Activated naive CD8-positive, alpha-beta T cell treated with anti-CD3 and anti-CD28 coated beads for 36 hours (primary cell): ENCODE measurements around the gene SLC34A1. TPM values are rescaled to one million over a fixed set of nuclear protein-coding genes. Genes with fewer than 3 reads are reported as not detected.

ENCODE experiments used
- DNase-seq: peaks from one replicate; pipeline ENCODE4 v3.0.0; 2021
- H3K27ac Mint-ChIP-seq: one replicate; pipeline ENCODE4 v1.8.0; 2022; ENCODE audit warnings: mild to moderate bottlenecking, moderate library complexity, mixed read lengths
- H3K27me3 Mint-ChIP-seq: one replicate; pipeline ENCODE4 v1.8.0; 2022; ENCODE audit warnings: mild to moderate bottlenecking, mixed read lengths
- H3K36me3 Mint-ChIP-seq: one replicate; pipeline ENCODE4 v1.8.0; 2021; ENCODE audit warnings: mild to moderate bottlenecking, mixed read lengths
- H3K4me1 Mint-ChIP-seq: one replicate; pipeline ENCODE4 v1.8.0; 2021; ENCODE audit warnings: mixed read lengths
- H3K4me3 Mint-ChIP-seq: one replicate; pipeline ENCODE4 v1.8.0; 2022; ENCODE audit warnings: mild to moderate bottlenecking, moderate library complexity, mixed read lengths
- H3K9me3 Mint-ChIP-seq: one replicate; pipeline ENCODE4 v1.8.0; 2022; ENCODE audit warnings: mixed read lengths
- total RNA-seq, 2 experiments: library from RNA; stranded (reverse); gene quantifications; one replicate each; pipeline ENCODE4 v1.2.3, GENCODE V29; 2021

Gene SLC34A1
- total RNA-seq, 2 experiments from 2014 or later: not detected

GRCh38 chr5:177443144-177443983 is 59.1 kb downstream of the SLC34A1 start:
- DNase-seq: peak; percentile 4
- peaks cover 27% of the 10 kb centered on the region for H3K36me3 Mint-ChIP-seq
- H3K27ac Mint-ChIP-seq: peak overlapping the region; percentile 46
- peaks cover 61% of the 10 kb centered on the region for H3K4me1 Mint-ChIP-seq
- no peaks in the 10 kb centered on the region for H3K9me3 Mint-ChIP-seq
- peak overlapping the region; percentile 29 for H3K4me3 Mint-ChIP-seq
- peaks cover 4% of the 10 kb centered on the region for H3K27me3 Mint-ChIP-seq

- Mint-ChIP-seq H3K27ac (peak overlapping the region; percentile 90), H3K4me3 (peak overlapping the region; percentile 53), H3K27me3 (peaks cover 4% of the 10 kb centered on the region), H3K4me1 (peaks cover 57% of the 10 kb centered on the region), H3K9me3 (no peaks in the 10 kb centered on the region), H3K36me3 (peaks cover 22% of the 10 kb centered on the region)
- peak; percentile 9 for DNase-seq
Observed at GRCh38 chr5:177444106-177445051, 60.1 kb downstream of the SLC34A1 start.

GRCh38 chr5:177445052-177445916 is 61.0 kb downstream of the SLC34A1 start:
- DNase-seq: peak; percentile 12
- Mint-ChIP-seq H3K9me3 (no peaks in the 10 kb centered on the region), H3K4me3 (peak overlapping the region; percentile 82)

GRCh38 chr5:177445917-177446199 is 61.6 kb downstream of the SLC34A1 start:
- Mint-ChIP-seq H3K27me3 (peaks cover 4% of the 10 kb centered on the region), H3K9me3 (no peaks in the 10 kb centered on the region), H3K36me3 (peaks cover 18% of the 10 kb centered on the region), H3K4me1 (peaks cover 44% of the 10 kb centered on the region), H3K4me3 (peak overlapping the region; percentile 82), H3K27ac (peak overlapping the region; percentile 90)
- DNase-seq: peak; percentile 3

More at GRCh38 chr5:177445052-177445916, 61.0 kb downstream of the SLC34A1 start:
- Mint-ChIP-seq H3K27me3 (peaks cover 4% of the 10 kb centered on the region), H3K36me3 (peaks cover 18% of the 10 kb centered on the region), H3K27ac (peak overlapping the region; percentile 90), H3K4me1 (peaks cover 48% of the 10 kb centered on the region)

GRCh38 chr5:177446200-177447065 is 62.2 kb downstream of the SLC34A1 start, which contains the start of gene PRR7:
PRR7 (plus strand) TSS chr5:177446814; CDS start chr5:177455068, 8,254 bp downstream.
- Mint-ChIP-seq H3K4me3 (peak within 1 kb of the TSS; percentile 82), H3K27me3 (peaks cover 4% of the 10 kb centered on the region), H3K36me3 (peaks cover 18% of the 10 kb centered on the region), H3K9me3 (no peaks in the 10 kb centered on the region), H3K27ac (peak within 1 kb of the TSS; percentile 90), H3K4me1 (peaks cover 42% of the 10 kb centered on the region)
- DNase-seq: peak; percentile 84

GRCh38 chr5:177447066-177447610 is 62.9 kb downstream of the SLC34A1 start:
- H3K27me3 Mint-ChIP-seq: peaks cover 4% of the 10 kb centered on the region
- peak; percentile 77 for DNase-seq
- H3K36me3 Mint-ChIP-seq: peaks cover 15% of the 10 kb centered on the region
- H3K4me3 Mint-ChIP-seq: peak overlapping the region; percentile 48
- H3K27ac Mint-ChIP-seq: no peak overlapping the region
- H3K9me3 Mint-ChIP-seq: no peaks in the 10 kb centered on the region
- H3K4me1 Mint-ChIP-seq: peaks cover 42% of the 10 kb centered on the region

- H3K4me1 Mint-ChIP-seq: peaks cover 43% of the 10 kb centered on the region
- H3K27ac Mint-ChIP-seq: peak overlapping the region; percentile 63
- peaks cover 4% of the 10 kb centered on the region for H3K27me3 Mint-ChIP-seq
- H3K36me3 Mint-ChIP-seq: peaks cover 15% of the 10 kb centered on the region
- no peaks in the 10 kb centered on the region for H3K9me3 Mint-ChIP-seq
- no peak for DNase-seq
- H3K4me3 Mint-ChIP-seq: peak overlapping the region; percentile 76
Observed at GRCh38 chr5:177447611-177448243, 63.5 kb downstream of the SLC34A1 start.

Other genes starting within 250 kb of the SLC34A1 start
- 10 to 100 TPM; 26.8 to 29.9 TPM for gene RAB24, start 80.7 kb upstream of the SLC34A1 start, total RNA-seq
- 100 to 1,000 TPM; 311 to 315 TPM for gene PRELID1, start 80.6 kb upstream of the SLC34A1 start, total RNA-seq
- gene MXD3, start 72.5 kb upstream of the SLC34A1 start, total RNA-seq: 10 to 100 TPM; 14.7 to 17.3 TPM
- 10 to 100 TPM; 91.5 to 92.1 TPM for gene LMAN2, start 32.8 kb upstream of the SLC34A1 start, total RNA-seq
- gene RGS14, start 26.5 kb upstream of the SLC34A1 start, total RNA-seq: 10 to 100 TPM; 38.9 to 41.2 TPM
- gene PFN3, start 16.2 kb downstream of the SLC34A1 start, total RNA-seq: not detected
- gene F12, start 25.1 kb downstream of the SLC34A1 start, total RNA-seq: 1 to 10 TPM; 5.6 TPM
- gene GRK6, start 42.2 kb downstream of the SLC34A1 start, total RNA-seq: 100 to 1,000 TPM; 113 to 115 TPM
- 10 to 100 TPM; 21.5 to 21.8 TPM for gene PRR7, start 62.4 kb downstream of the SLC34A1 start, total RNA-seq
- gene DBN1, start 89.2 kb downstream of the SLC34A1 start, total RNA-seq: 100 to 1,000 TPM; 100 to 106 TPM
- 10 to 100 TPM; 38.5 to 41.9 TPM for gene PDLIM7, start 113.2 kb downstream of the SLC34A1 start, total RNA-seq
- gene DOK3, start 125.4 kb downstream of the SLC34A1 start, total RNA-seq: 1 to 10 TPM; 8.2 to 8.6 TPM
- gene DDX41, start 132.5 kb downstream of the SLC34A1 start, total RNA-seq: 100 to 1,000 TPM; 211 to 220 TPM
- gene FAM193B, start 170.1 kb downstream of the SLC34A1 start, total RNA-seq: 10 to 100 TPM; 47.2 to 52.9 TPM
- gene TMED9, start 207.8 kb downstream of the SLC34A1 start, total RNA-seq: 100 to 1,000 TPM; 102 to 103 TPM
- 10 to 100 TPM; 20.0 to 21.0 TPM for gene B4GALT7, start 215.7 kb downstream of the SLC34A1 start, total RNA-seq